Measurements from ENCODE around the gene NINL. TPM values are rescaled to one million over a fixed set of nuclear protein-coding genes. Genes with fewer than 3 reads are reported as not detected.

NINL gene
- total RNA-seq, 6 donors from 2014 or later, result 10.2 to 47.1 (median 20.3) TPM

- H3K4me3 ChIP-seq, result no peak overlapping the region
- no peak overlapping the region for H3K27ac ChIP-seq
- no peaks in the 10 kb centered on the region for H3K9me3 ChIP-seq
- 91 to 95% methylated on average over 7 to 22 of the region's 22 CpGs for WGBS, 2 donors
- H3K36me3 ChIP-seq, result peaks cover 0 to 5% (median 0%) of the 10 kb centered on the region in 4 donors
- H3K27me3 ChIP-seq, result no peaks in the 10 kb centered on the region
- DNase-seq (peak in 1 of 2 donors; percentile 53), ATAC-seq (ENCODE audit: low FRiP score in 2 of 2) (no peak)
- H3K4me1 ChIP-seq, result no peaks in the 10 kb centered on the region
- TF ChIP-seq CTCF (IDR thresholded peaks at IDR 0.05), result no peak
- TF ChIP-seq POLR2AphosphoS5 (IDR thresholded peaks at IDR 0.05), result no peak
- TF ChIP-seq POLR2A (IDR thresholded peaks at IDR 0.05), result no peak
- no peak for TF ChIP-seq EP300 (IDR thresholded peaks at IDR 0.05)
Observed at GRCh38 chr20:25497586-25498279, 87.6 kb downstream of the NINL start.

- no peak for TF ChIP-seq POLR2A (IDR thresholded peaks at IDR 0.05)
- TF ChIP-seq EP300 (IDR thresholded peaks at IDR 0.05), result no peak
- TF ChIP-seq CTCF (IDR thresholded peaks at IDR 0.05), result no peak
- TF ChIP-seq POLR2AphosphoS5 (IDR thresholded peaks at IDR 0.05), result no peak
- no peaks in the 10 kb centered on the region for H3K27me3 ChIP-seq
- WGBS, 2 donors, result 80 to 92% methylated on average over 9 of the region's 9 CpGs
- H3K4me1 ChIP-seq, result no peaks in the 10 kb centered on the region
- H3K27ac ChIP-seq, result no peak overlapping the region
- H3K4me3 ChIP-seq, result no peak overlapping the region
- DNase-seq, result peak in 1 of 2 donors; percentile 27
- ATAC-seq (ENCODE audit: low FRiP score in 2 of 2), result no peak
- peaks cover 0 to 5% (median 0%) of the 10 kb centered on the region in 4 donors for H3K36me3 ChIP-seq
- no peaks in the 10 kb centered on the region for H3K9me3 ChIP-seq
Observed at GRCh38 chr20:25496968-25497401, 88.3 kb downstream of the NINL start.

- DNase-seq (peak in 1 of 2 donors; percentile 40), ATAC-seq (ENCODE audit: low FRiP score in 2 of 2) (no peak)
- no peaks in the 10 kb centered on the region for H3K4me1 ChIP-seq
- TF ChIP-seq EP300 (IDR thresholded peaks at IDR 0.05), result no peak
- TF ChIP-seq POLR2A (IDR thresholded peaks at IDR 0.05), result no peak
- no peak for TF ChIP-seq CTCF (IDR thresholded peaks at IDR 0.05)
- TF ChIP-seq POLR2AphosphoS5 (IDR thresholded peaks at IDR 0.05), result no peak
- no peaks in the 10 kb centered on the region for H3K9me3 ChIP-seq
- no peak overlapping the region for H3K4me3 ChIP-seq
- no peak overlapping the region for H3K27ac ChIP-seq
- peaks cover 0 to 5% (median 0%) of the 10 kb centered on the region in 4 donors for H3K36me3 ChIP-seq
- no peaks in the 10 kb centered on the region for H3K27me3 ChIP-seq
- 87 to 88% methylated on average over 9 to 14 of the region's 14 CpGs for WGBS, 2 donors
Observed at GRCh38 chr20:25496165-25496967, 89.0 kb downstream of the NINL start.

DNA sequence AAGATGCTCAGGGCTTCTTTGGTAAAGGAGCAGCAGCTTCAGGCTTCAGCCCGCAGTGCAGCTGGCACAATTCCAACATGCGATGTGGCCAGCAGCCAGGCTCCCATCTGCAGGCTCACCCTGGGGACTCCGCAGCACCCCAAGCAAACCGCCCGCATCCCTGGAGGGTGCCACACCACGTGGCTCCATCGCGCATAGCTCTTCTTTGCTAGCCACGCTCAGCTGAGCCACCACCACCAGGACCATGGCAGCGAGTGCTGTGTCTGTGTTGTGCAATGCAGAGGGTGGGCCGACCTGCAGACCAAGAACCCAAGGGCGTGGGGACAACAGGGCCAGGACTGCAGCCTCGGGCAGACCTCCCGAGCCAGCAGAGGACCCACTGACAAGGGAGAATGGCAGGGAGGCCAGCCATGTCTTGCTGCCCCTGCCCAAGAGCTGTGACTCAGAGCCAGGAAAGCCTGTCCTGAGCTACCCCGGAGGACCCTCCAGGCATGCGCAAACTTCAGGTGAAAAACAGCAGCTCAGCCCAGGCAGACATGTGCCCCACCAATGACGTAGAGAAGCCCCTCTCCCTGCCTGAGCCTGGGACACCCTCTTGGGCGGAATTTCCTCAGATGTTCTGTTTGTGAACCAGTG, 90.0 kb downstream of the NINL start:
- Histone ChIP-seq H3K4me1 (no peaks in the 10 kb centered on the region), H3K27ac (no peak overlapping the region), H3K36me3 (peaks cover 0 to 5% (median 0%) of the 10 kb centered on the region in 4 donors), H3K27me3 (no peaks in the 10 kb centered on the region), H3K4me3 (no peak overlapping the region), H3K9me3 (no peaks in the 10 kb centered on the region)
- 87 to 89% methylated on average over 9 to 18 of the region's 18 CpGs for WGBS, 2 donors
- peak in 1 of 2 donors; percentile 60 for DNase-seq
- ATAC-seq (ENCODE audit: low FRiP score in 2 of 2), result no peak
- TF ChIP-seq POLR2A (IDR thresholded peaks at IDR 0.05), result no peak
- TF ChIP-seq EP300 (IDR thresholded peaks at IDR 0.05), result no peak

Data from upper lobe of left lung (tissue), 6 donors.